Right lobe of liver (tissue), 6 donors: ENCODE data around the gene CHKA. TPM values are rescaled to one million over a fixed set of nuclear protein-coding genes. Genes with fewer than 3 reads are reported as not detected.

Experiments used
- ATAC-seq, 4 donors: fragments of 200-7000 bp; cut with Tn5 transposase; one replicate each; pipeline ENCODE4 v1.9.1; 2020; ENCODE audit warnings: mild to moderate bottlenecking in 4 of 4, moderate library complexity in 4 of 4
- DNase-seq, 3 donors: peaks; one replicate each; pipeline ENCODE4 v3.0.0-alpha.2; 2020
- H3K27ac ChIP-seq, 3 donors: fragments of 200-600 bp; one replicate each; pipeline ENCODE4 v1.8.0; 2022
- H3K27me3 ChIP-seq, 2 donors: fragments of 200-600 bp; one replicate each; pipeline ENCODE4 v1.8.0; 2022
- H3K36me3 ChIP-seq, 4 donors: fragments of 200-600 bp; sonication (generic) in 1 of 4; one replicate each; pipeline versions ENCODE4 v1.5.1 to v1.8.0; 2017 to 2022; ENCODE audit warnings: control low read depth in 1 of 4
- H3K4me1 ChIP-seq, 4 donors: fragments of 200-600 bp; sonication (generic) in 1 of 4; one replicate each; pipeline versions ENCODE4 v1.5.1 to v1.8.0; 2017 to 2022; ENCODE audit warnings: control low read depth in 1 of 4
- H3K4me3 ChIP-seq, 3 donors: fragments of 200-600 bp; one replicate each; pipeline ENCODE4 v1.8.0; 2022
- H3K9me3 ChIP-seq, 4 donors: fragments of 200-600 bp; sonication (generic) in 1 of 4; one replicate each; pipeline versions ENCODE4 v1.5.1 to v1.8.0; 2017 to 2022; ENCODE audit warnings: control low read depth in 1 of 4
- POLR2A ChIP-seq: fragments of 450-650 bp; IDR thresholded peaks from one replicate; pipeline ENCODE4 v1.6.1; 2017; ENCODE audit warnings: antibody characterized with exemption, mild to moderate bottlenecking
- whole genome bisulfite sequencing: methylation state at CpG from one replicate; pipeline ENCODE4 v1.1.6; 2018; ENCODE audit warnings: low coverage, low lambda C conversion rate; ENCODE audit not compliant: insufficient coverage; ENCODE audit errors: missing lambda C conversion rate; 5-methylcytosine and 5-hydroxymethylcytosine counted together
- intact Hi-C, 2 donors: fragments of 100-400 bp; cut with DNase I; formaldehyde crosslinking; loops; one replicate each; pipeline versions ENCODE4 v1.11.2 to v1.14.1; 2022
- total RNA-seq, 6 experiments: library from RNA; depleted of rRNA in 2 of 6; stranded (reverse); fragments of >200 nt in 2 of 6; fragmentation: NEBNext Ultra II Directional in 3 of 6; extraction: Animal tissue kit (Norgen Biotek cat#: 25700) in 3 of 6; gene quantifications; one replicate each; pipeline versions ENCODE4 v1.1.0 to v1.2.4, GENCODE V29; 2016 to 2023
- TF ChIP-seq, protein P1 (sequence below), 4 donors: fragments of 200-600 bp in 3 of 4; fragments of 450-650 bp in 1 of 4; IDR thresholded peaks; one replicate each; pipeline versions ENCODE4 v1.5.1 to v1.8.0; 2016 to 2022; ENCODE audit warnings: antibody characterized with exemption in 4 of 4, mild to moderate bottlenecking in 2 of 4
- donor health status: DM: no; HTN: yes; CAD: no.
- donor health status: DM: no; HTN: no; CAD: no.
- donor health status: DM: no; HTN: no; CAD: no.
- donor health status: DM: no; HTN: yes; CAD: no.
- donor health status: DM: no; HTN: yes; CAD: no.

Gene CHKA
- total RNA-seq, 6 experiments from 2014 or later: 15.1 to 35.8 (median 28.5) TPM

DNA sequence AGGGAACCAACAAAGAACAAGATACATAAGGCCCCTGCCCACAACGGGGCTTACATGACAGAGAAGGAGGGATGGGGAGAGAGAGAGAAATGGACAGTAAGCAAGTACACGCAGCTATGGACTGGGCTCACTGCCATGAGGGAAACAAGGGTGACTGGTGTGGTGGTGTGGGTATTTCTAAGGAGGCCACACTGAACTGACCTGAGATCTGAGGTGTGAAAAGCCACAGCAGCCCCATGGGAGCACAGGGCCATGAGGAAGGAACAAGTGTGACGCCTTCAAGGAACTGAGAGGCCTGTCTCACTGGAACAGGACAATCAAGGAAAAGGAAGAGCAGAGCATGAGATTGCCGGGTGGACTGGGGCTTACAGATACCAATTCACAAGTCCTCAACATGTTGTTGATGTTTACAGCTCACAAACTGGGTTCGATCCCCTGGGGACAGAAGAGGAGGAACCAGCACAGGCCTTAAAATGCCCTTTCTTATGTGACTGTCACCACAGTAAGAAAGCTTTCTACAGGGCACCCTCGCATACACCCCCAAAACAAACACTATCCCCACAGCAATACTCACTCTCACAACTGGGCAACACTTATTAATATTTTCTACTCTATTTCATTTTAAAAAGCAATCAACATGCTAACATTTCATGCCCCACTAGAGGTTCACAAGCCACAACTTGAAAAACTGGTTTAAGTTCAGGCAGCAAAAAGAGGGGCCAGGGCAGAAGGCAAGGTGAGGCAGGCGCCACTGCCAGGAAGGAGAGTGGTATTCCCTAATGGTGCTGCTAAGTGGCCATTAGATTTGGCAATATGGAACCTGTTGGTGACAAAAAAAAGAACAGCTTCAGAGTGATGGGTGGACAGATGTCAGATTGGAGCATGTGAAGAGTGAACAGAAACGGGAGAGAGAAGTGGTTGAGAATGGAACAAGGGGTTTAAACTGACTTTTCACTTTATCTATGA lies 43.3 kb downstream of the CHKA start:
- TF ChIP-seq, protein P1, sequence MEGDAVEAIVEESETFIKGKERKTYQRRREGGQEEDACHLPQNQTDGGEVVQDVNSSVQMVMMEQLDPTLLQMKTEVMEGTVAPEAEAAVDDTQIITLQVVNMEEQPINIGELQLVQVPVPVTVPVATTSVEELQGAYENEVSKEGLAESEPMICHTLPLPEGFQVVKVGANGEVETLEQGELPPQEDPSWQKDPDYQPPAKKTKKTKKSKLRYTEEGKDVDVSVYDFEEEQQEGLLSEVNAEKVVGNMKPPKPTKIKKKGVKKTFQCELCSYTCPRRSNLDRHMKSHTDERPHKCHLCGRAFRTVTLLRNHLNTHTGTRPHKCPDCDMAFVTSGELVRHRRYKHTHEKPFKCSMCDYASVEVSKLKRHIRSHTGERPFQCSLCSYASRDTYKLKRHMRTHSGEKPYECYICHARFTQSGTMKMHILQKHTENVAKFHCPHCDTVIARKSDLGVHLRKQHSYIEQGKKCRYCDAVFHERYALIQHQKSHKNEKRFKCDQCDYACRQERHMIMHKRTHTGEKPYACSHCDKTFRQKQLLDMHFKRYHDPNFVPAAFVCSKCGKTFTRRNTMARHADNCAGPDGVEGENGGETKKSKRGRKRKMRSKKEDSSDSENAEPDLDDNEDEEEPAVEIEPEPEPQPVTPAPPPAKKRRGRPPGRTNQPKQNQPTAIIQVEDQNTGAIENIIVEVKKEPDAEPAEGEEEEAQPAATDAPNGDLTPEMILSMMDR (IDR thresholded peaks at IDR 0.05): no peak
- no peak for TF ChIP-seq POLR2A
- WGBS: 68% methylated on average over 7 of the region's 8 CpGs
- ATAC-seq: peak in 1 of 4 donors; percentile 6
- Histone ChIP-seq H3K4me3 (no peak overlapping the region), H3K9me3 (no peaks in the 10 kb centered on the region), H3K27ac (no peak overlapping the region), H3K27me3 (no peaks in the 10 kb centered on the region), H3K36me3 (peaks cover 0 to 17% (median 8%) of the 10 kb centered on the region in 4 donors), H3K4me1 (peaks cover 0 to 41% (median 6%) of the 10 kb centered on the region in 4 donors)
- no peak for DNase-seq
- intact Hi-C loops: no loop called here

DNA sequence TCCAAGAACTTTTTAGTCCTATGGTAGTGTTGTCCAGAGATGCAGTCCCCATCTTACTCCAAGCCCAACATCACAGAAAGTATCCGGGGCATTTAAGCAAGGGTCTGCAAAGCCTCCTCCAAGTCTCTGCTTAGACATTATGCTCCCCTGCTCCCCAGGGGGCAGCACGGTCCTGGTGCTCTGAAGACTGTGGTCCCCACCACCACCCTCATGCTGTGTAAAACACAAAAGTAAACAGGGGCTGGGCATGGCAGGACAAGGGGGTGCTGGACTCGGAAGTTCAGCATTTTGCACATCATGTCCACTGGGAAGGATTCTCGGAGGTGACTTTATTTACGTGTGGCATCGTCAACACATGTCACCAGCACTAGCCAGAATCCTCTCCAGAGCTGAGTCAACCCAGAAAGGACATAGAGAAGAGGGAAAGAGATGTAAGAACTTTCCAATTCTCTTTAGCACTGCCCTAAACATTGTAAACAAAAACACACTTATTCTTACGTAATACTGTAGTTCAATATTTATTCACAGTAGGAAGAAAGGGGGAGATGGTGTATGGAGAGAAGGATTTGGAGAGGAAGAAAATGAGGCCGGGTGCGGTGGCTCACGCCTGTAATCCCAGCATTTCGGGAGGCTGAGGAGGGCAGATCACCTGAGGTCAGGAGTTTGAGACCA lies 44.7 kb downstream of the CHKA start:
- peak; percentile 34 to 56 (median 46) for ATAC-seq
- Histone ChIP-seq H3K27ac (no peak overlapping the region), H3K36me3 (peaks cover 0 to 30% (median 13%) of the 10 kb centered on the region in 4 donors), H3K9me3 (no peaks in the 10 kb centered on the region), H3K4me1 (peaks cover 0 to 32% (median 3%) of the 10 kb centered on the region in 4 donors), H3K27me3 (no peaks in the 10 kb centered on the region), H3K4me3 (no peak overlapping the region)
- 45% methylated on average over 7 of the region's 11 CpGs for WGBS
- TF ChIP-seq, protein P1 (IDR thresholded peaks at IDR 0.05): peak in 1 of 4 donors; percentile 13
- no peak for TF ChIP-seq POLR2A
- intact Hi-C loops: no loop called here
- no peak for DNase-seq

DNA sequence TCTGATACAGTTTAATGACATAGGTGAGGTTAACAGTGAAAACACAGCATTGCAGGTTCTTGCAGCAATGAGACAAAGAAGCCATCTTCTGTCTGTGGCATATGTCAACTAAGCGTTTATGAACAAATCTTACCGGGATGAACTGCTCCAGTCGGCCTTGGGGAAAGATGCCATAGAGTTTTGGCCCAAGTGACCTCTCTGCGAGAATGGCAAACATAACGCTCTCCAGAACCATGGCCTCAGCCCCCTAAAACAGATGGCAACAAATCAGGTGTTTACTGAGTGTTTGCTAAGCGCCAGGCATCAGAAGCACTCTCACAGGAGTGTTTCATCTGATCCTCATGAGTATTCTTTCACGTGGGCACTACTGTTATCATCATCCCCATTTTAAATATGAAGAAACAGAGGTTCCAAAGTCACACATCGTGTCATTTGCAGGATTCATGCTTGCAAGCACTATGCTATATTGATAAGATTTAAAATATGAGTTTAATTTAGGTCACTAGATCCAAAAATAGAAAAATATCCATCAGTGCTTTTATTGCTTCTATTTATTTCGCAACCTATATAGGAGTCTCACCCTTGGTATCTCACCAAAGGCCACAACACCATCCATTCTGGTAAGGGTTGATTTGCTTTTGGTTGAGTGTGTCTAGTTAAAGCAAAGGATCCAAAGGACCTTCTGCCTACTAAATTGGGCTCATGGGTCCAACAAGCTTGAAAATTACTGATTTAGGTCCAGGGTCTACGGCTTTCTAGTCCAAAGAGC lies 46.4 kb downstream of the CHKA start:
- peaks cover 0 to 30% (median 3%) of the 10 kb centered on the region in 4 donors for H3K4me1 ChIP-seq
- ATAC-seq (peak; percentile 29 to 71 (median 53)), DNase-seq (no peak)
- H3K9me3 ChIP-seq: no peaks in the 10 kb centered on the region
- no peak overlapping the region for H3K4me3 ChIP-seq
- WGBS: 41% methylated on average over 10 of the region's 10 CpGs
- no peak for TF ChIP-seq POLR2A
- TF ChIP-seq, protein P1 (IDR thresholded peaks at IDR 0.05): no peak
- H3K36me3 ChIP-seq: peaks cover 0 to 37% (median 21%) of the 10 kb centered on the region in 4 donors
- H3K27me3 ChIP-seq: no peaks in the 10 kb centered on the region
- H3K27ac ChIP-seq: no peak overlapping the region
- intact Hi-C loops: no loop called here
